ENCODE results near the gene CROCC.
"Not testable (repeated sequence)": the region's sequence is repeated elsewhere in the genome, so short reads cannot be mapped to it uniquely, and the experiment has no call there.

Gene CROCC, protein sequence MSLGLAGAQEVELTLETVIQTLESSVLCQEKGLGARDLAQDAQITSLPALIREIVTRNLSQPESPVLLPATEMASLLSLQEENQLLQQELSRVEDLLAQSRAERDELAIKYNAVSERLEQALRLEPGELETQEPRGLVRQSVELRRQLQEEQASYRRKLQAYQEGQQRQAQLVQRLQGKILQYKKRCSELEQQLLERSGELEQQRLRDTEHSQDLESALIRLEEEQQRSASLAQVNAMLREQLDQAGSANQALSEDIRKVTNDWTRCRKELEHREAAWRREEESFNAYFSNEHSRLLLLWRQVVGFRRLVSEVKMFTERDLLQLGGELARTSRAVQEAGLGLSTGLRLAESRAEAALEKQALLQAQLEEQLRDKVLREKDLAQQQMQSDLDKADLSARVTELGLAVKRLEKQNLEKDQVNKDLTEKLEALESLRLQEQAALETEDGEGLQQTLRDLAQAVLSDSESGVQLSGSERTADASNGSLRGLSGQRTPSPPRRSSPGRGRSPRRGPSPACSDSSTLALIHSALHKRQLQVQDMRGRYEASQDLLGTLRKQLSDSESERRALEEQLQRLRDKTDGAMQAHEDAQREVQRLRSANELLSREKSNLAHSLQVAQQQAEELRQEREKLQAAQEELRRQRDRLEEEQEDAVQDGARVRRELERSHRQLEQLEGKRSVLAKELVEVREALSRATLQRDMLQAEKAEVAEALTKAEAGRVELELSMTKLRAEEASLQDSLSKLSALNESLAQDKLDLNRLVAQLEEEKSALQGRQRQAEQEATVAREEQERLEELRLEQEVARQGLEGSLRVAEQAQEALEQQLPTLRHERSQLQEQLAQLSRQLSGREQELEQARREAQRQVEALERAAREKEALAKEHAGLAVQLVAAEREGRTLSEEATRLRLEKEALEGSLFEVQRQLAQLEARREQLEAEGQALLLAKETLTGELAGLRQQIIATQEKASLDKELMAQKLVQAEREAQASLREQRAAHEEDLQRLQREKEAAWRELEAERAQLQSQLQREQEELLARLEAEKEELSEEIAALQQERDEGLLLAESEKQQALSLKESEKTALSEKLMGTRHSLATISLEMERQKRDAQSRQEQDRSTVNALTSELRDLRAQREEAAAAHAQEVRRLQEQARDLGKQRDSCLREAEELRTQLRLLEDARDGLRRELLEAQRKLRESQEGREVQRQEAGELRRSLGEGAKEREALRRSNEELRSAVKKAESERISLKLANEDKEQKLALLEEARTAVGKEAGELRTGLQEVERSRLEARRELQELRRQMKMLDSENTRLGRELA (N-terminal part only)

GRCh38 chr1:16921391-16922185, at the start of gene CROCC:
Gene CROCC (plus strand): TSS chr1:16921931. CDS start chr1:16922019, 88 bp downstream.
- DNase-seq, result peak; percentile 80

DNA sequence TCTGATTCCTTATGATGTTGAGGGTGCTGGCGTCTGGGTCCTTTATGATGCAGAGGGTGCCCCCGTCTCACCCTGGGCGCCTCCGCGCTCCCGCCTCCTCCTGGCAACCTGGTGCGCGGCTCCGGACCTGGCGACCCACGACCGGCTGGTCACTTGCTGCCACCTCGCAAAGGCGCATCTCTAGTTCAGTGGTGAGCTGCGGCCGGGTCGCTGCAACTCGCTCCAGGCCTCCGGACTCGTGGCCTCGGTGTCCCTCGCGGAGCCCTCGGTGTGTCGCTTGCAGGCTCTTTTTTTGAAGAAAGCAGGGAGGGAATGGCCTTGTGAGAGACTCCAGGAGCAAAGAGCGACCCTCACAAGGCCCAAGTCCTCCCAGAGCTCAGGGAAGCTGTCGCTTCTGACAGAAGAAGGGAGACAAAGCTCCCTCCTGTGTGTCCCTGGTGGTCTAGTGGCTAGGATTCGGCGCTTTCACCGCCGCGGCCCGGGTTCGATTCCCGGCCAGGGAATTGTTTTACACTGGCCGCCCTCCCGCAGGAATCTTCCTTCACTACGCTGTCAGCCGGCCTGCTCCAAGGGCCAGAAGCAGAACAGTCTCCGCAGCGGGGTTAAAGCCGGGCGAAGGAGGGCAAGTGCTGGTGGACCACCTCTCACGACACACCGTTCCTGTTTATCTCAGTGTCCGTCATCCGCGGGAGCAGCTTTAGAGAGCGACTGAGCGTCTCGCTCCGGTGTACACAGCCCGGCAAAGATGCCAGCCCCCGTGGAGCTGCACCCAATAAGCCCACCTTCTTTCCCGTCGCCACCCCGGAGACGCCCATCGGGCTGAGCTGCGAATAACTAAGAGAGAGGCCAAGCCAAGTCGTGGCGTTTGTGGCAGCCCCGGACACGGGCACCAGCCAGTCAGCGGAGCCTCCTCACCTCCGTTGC, 49.3 kb upstream of the CROCC start:
- DNase-seq, result peak; percentile 90

GRCh38 chr1:16873076-16873879, 48.5 kb upstream of the CROCC start:
- peak; percentile 24 for DNase-seq

DNA sequence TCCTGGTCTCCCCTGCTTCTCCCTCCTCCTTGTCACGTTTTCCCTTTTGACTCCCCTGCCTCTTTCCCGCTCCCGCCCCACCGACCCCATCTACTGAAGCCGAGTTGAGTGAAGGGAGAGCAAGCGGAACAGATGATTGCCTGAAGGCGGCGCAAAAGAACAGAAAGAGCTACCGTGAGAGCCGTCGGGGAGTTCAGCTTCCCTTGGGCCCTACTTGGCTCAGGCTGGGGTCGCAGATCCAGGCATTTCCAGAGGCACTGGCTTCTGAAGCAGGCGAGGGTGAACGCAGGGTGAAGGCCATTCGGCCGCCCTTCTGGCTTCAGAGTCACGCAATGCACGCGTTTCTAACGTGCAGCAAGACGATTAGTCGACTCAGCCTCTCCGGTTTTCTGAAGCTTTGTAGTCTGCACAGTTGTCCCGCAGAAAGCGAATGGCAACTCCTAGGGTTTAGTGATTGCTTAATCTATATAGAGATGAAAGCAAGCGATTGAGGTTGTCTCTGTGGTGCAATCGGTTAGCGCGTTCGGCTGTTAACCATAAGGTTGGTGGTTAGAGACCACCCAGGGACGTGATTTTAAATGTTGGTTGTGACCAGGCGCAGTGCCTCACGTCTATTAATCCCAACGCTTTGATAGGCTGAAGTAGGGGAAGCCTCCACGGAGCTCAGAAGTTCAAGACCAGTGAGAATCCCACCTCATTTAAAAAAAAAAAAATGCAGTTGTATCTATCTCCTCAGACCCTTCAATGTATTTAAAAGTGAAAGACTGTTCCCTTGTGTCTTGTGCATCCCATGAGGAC, 46.6 kb upstream of the CROCC start:
- not testable (repeated sequence) for DNase-seq

DNA sequence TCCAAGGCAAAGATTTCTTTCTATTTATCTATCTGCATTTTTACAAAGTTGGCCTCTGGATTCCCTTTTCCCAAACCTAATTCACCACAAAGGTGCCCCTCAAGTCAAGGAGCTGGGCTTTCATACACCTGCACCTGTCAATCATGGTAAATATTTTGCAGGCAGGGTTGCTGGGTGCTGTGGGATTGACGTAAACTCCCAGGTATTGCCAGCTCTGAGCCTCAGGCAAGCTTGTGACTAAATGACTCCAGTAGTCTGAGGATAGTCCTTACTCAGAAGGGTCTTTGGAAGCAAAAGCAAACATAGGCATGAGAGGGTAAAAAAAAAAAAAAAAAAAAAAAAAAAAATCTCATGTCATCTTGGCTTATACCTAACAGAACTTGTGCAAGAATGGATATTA, 40.0 kb upstream of the CROCC start:
- DNase-seq, result not testable (repeated sequence)

DNA sequence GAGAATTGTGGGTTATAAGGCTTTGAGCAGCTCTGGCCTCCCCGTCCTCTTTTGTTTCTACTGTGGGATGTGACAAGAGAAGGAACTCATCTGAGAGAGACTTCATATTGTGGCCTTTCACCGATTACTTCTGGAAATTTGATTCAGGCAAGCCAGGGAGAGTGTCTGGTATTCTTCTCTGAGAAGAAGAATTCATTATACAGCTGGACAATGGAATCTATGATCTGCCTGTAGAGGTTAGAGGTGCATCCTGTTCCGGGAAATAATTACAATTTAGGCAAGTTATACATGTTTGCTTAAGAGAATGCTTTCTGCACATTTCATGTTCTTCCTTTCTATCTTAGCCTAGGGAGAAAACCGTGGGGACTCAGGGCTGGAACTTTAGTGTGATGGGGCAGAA, 38.7 kb upstream of the CROCC start:
- peak; percentile 1 for DNase-seq

DNA sequence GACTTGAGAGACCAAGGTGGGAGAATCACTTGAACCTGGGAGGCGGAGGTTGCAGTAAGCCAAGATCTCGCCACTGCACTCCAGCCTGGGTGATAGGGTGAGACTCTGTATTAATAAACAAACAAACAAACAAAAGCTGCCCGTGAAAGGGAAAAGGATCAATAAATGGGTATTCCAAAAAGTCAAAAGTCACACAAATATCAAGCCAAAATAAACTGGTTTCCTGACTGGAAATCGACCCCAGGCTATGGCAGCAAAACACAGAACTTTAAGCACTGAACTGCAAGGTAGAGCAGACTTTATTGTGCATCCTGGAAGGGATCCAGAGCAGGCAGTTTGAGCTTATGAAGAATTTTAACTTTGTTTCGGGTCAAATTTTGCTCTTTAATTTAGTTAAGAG, 37.2 kb upstream of the CROCC start:
- DNase-seq, result not testable (repeated sequence)

DNA sequence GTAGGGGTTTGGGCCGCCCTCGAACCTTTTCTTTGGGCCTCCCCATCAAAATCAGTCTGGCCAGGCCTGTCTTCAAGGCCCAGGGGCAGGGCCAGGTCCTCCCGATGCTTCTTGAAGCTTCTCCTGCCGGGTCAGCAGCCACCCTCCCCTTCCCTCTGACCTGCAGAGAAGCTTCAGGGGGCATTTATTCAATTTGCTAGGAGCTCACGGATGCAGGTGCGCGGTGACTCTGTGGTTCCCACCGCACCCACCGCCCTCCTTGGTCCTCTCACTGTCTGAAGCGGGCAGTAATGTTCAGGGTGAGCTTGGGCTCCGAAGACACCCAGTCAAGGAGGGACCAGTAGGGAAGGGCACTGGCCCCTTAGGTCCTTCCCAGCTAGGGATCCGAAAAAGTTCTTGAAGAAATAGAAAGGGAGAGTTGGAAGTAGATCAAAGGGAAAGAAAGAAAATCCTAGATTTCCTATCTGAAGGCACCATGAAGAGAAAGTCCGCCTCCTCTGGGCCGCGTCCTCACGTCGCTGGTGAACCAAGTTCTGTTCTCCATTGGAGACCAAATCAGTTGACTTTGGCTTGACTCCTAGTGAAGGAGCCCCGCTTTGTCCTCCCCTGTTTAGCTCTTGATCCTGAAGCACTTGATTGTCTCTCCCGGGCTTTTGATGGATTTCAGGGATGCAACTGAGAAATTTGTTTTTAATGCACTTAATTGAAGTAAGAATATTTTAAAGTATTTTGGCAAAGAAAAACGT, 34.7 kb upstream of the CROCC start:
- no peak for DNase-seq

DNA sequence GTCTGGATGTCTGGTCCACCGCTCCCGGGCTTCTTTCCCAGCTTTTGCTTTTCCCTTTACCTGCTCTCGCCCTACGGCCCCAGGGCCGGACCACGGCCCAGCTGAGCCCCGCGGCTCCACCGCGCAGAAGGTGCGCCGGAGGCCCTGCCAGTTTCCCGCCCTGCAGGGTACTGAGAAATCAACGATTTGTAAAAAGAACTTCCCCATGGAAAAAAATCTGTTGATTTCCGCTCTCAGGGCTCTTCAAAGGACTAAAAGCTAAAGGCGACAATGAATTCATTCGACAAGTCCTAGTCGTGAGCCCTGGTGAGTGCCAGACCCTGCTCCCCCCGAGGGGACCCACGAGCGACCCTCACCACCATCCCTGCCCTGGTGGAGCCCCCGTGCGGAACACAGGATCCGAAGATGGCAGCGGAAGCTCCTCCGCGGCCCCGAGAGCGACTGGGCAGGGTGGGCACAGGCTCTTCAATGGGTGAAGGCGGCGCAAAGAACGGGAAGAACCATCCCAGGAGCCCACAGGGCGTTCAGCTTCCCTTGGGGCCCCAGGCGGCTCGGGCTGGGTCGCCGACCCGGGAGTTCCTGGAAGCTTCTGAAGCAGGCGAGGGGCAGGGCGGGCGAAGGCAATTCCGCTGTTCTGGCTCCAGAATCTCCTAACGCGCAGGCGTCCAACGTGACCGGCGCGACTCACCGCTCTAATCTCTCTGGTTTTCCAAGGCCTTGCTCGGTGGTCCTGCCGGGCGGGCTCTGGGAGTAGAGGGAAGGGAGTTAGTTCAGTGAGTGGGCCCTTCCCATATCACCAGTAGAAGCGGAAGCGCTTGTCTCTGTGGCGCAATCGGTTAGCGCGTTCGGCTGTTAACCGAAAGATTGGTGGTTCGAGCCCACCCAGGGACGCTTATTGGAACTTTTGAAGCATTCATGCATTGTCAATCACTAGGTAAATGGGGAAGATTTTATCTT, 32.6 kb upstream of the CROCC start:
- DNase-seq, result peak; percentile 90

GRCh38 chr1:16890539-16891021, 31.2 kb upstream of the CROCC start:
- DNase-seq, result not testable (repeated sequence)

DNA sequence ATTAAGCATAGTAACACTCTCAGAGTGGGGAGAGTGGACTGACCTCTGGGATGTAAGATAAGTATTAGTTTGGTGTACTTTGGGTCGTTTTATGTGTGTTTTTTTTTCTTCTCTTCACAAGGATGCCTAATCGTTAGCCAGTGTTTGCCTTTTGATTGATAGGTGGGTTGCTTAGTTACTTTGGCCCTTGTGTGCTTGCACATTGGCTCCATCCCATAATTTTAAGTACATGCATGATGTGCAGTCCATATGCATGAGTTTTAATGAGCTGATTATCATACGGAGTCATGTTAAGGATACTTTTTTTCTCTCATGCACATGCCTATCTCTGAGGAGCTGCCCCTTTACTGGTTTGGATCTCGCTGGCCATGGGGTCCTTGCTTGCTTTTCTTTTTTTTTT, 30.7 kb upstream of the CROCC start:
- not testable (repeated sequence) for DNase-seq

GRCh38 chr1:16892978-16893525, 28.7 kb upstream of the CROCC start:
- DNase-seq, result not testable (repeated sequence)

DNA sequence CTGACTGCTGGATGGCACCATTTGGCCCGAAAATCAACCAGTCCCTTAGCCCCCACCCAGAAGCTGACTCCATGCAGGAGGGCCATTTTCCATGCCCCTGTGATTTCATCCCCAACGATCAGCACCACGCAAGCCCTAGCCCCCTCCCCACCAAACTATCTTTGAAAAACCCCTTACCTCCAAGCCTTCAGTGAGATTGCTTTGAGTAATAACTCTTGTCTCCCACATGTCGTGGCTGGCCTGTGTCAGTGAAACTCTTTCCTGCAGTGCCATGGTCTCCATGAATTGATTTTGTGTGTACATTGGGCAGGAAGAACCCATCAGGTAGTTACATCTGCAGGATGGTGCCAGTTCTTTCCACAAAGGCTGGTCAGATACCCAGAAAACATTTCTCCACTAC, 27.9 kb upstream of the CROCC start:
- DNase-seq, result not testable (repeated sequence)

DNA sequence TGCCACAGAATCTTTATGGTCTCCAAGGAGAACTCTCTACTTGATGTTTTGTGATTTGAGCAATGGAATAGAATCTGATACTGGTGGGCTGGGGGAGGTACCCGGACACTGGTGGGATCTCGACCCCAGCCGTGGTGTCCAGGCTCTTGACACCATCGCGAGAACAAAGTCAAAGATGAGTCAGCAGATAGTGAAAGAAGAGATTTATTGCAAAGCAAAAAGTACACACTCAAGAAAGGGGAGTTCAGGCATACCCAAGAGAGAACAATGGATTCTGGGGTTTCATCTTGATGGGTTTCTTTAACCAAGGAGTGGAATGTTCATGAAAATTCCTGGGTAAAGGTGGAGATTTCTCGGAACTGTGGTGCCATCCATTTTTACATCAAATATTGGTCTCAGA, 27.4 kb upstream of the CROCC start:
- DNase-seq, result not testable (repeated sequence)

GRCh38 chr1:16895233-16895597, 26.5 kb upstream of the CROCC start:
- not testable (repeated sequence) for DNase-seq

DNA sequence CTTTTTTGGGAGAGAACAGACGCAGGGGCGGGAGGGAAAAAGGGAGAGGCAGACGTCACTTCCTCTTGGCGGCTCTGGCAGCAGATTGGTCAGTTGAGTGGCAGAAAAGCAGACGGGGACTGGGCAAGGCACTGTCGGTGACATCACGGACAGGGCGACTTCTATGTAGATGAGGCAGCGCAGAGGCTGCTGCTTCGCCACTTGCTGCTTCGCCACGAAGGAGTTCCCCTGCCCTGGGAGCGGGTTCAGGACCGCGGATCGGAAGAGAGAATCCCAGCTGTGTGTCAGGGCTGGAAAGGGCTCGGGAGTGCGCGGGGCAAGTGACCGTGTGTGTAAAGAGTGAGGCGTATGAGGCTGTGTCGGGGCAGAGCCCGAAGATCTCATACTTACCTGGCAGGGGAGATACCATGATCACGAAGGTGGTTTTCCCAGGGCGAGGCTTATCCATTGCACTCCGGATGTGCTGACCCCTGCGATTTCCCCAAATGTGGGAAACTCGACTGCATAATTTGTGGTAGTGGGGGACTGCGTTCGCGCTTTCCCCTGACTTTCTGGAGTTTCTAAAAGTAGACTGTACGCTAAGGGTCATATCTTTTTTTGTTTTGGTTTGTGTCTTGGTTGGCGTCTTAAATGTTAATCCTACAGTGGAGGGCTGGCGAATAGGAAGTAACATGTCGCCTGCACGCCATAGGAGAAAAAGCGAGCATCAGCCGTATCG, 26.0 kb upstream of the CROCC start, which contains the start of gene RNU1-2:
Gene RNU1-2 (plus strand): TSS at position 383 of the 718 bp plus-strand sequence.
- peak; percentile 91 for DNase-seq

All from NCI-H69 (cell line).